ENCODE data around the gene ZP1.

GRCh38 chr11:60864856-60865513 lies 2.4 kb upstream of the ZP1 start:
- TF ChIP-seq, protein P1, sequence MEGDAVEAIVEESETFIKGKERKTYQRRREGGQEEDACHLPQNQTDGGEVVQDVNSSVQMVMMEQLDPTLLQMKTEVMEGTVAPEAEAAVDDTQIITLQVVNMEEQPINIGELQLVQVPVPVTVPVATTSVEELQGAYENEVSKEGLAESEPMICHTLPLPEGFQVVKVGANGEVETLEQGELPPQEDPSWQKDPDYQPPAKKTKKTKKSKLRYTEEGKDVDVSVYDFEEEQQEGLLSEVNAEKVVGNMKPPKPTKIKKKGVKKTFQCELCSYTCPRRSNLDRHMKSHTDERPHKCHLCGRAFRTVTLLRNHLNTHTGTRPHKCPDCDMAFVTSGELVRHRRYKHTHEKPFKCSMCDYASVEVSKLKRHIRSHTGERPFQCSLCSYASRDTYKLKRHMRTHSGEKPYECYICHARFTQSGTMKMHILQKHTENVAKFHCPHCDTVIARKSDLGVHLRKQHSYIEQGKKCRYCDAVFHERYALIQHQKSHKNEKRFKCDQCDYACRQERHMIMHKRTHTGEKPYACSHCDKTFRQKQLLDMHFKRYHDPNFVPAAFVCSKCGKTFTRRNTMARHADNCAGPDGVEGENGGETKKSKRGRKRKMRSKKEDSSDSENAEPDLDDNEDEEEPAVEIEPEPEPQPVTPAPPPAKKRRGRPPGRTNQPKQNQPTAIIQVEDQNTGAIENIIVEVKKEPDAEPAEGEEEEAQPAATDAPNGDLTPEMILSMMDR (conservative IDR thresholded peaks at IDR 0.05; ENCODE audit: low read depth in 2 of 2): no peak
- no peak for TF ChIP-seq EZH2phosphoT487 (IDR thresholded peaks at IDR 0.05; ENCODE audit: unreplicated experiment)
- TF ChIP-seq EZH2 (IDR thresholded peaks at IDR 0.05; ENCODE audit: low read depth, unreplicated experiment): no peak
- no peak for TF ChIP-seq ETS1 (IDR thresholded peaks at IDR 0.05)
- no peak for TF ChIP-seq POLR2AphosphoS5 (IDR thresholded peaks at IDR 0.05; ENCODE audit: low read depth)
- no peak for TF ChIP-seq CREB1 (CRISPR knock-in tag; IDR thresholded peaks at IDR 0.05; ENCODE audit: low read depth)
- TF ChIP-seq, protein P2, sequence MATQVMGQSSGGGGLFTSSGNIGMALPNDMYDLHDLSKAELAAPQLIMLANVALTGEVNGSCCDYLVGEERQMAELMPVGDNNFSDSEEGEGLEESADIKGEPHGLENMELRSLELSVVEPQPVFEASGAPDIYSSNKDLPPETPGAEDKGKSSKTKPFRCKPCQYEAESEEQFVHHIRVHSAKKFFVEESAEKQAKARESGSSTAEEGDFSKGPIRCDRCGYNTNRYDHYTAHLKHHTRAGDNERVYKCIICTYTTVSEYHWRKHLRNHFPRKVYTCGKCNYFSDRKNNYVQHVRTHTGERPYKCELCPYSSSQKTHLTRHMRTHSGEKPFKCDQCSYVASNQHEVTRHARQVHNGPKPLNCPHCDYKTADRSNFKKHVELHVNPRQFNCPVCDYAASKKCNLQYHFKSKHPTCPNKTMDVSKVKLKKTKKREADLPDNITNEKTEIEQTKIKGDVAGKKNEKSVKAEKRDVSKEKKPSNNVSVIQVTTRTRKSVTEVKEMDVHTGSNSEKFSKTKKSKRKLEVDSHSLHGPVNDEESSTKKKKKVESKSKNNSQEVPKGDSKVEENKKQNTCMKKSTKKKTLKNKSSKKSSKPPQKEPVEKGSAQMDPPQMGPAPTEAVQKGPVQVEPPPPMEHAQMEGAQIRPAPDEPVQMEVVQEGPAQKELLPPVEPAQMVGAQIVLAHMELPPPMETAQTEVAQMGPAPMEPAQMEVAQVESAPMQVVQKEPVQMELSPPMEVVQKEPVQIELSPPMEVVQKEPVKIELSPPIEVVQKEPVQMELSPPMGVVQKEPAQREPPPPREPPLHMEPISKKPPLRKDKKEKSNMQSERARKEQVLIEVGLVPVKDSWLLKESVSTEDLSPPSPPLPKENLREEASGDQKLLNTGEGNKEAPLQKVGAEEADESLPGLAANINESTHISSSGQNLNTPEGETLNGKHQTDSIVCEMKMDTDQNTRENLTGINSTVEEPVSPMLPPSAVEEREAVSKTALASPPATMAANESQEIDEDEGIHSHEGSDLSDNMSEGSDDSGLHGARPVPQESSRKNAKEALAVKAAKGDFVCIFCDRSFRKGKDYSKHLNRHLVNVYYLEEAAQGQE (IDR thresholded peaks at IDR 0.05; ENCODE audit: unreplicated experiment): no peak
- no peak for TF ChIP-seq ZNF331 (CRISPR knock-in tag; IDR thresholded peaks at IDR 0.05; ENCODE audit: low read depth)
- TF ChIP-seq ZNF462 (CRISPR knock-in tag; IDR thresholded peaks at IDR 0.05): no peak

Measured in GM23338 (cell line).